Measurements from ENCODE around the gene MT1G.
"Not testable (repeated sequence)": the region's sequence is repeated elsewhere in the genome, so short reads cannot be mapped to it uniquely, and the experiment has no call there.

The MT1G gene

GRCh38 chr16:56629531-56629930 is 38.3 kb downstream of the MT1G start:
- TF ChIP-seq POLR2AphosphoS5 (IDR thresholded peaks at IDR 0.05; ENCODE audit: low read depth, low read length), result no peak
- TF ChIP-seq POLR2A (IDR thresholded peaks at IDR 0.05; ENCODE audit: low read depth, low read length), result no peak
- no peak for TF ChIP-seq TAF1 (IDR thresholded peaks at IDR 0.05; ENCODE audit: borderline replicate concordance, low read depth, low read length)
- no peak for FAIRE-seq
- no peak for DNase-seq (ENCODE audit: insufficient read length)

- no peak for FAIRE-seq
- no peak for DNase-seq (ENCODE audit: insufficient read length)
- no peak for TF ChIP-seq POLR2AphosphoS5 (IDR thresholded peaks at IDR 0.05; ENCODE audit: low read depth, low read length)
- TF ChIP-seq POLR2A (IDR thresholded peaks at IDR 0.05; ENCODE audit: low read depth, low read length), result no peak
- TF ChIP-seq TAF1 (IDR thresholded peaks at IDR 0.05; ENCODE audit: borderline replicate concordance, low read depth, low read length), result no peak
These were observed 39.1 kb downstream of the MT1G start for GRCh38 chr16:56628486-56629350.

GRCh38 chr16:56626685-56627084 is 41.2 kb downstream of the MT1G start:
- TF ChIP-seq TAF1 (IDR thresholded peaks at IDR 0.05; ENCODE audit: borderline replicate concordance, low read depth, low read length), result no peak
- no peak for DNase-seq (ENCODE audit: insufficient read length)
- no peak for FAIRE-seq

GRCh38 chr16:56625943-56626654 is 41.8 kb downstream of the MT1G start:
- FAIRE-seq (no peak), DNase-seq (ENCODE audit: insufficient read length) (no peak)
- no peak for TF ChIP-seq POLR2AphosphoS5 (IDR thresholded peaks at IDR 0.05; ENCODE audit: low read depth, low read length)
- TF ChIP-seq TAF1 (IDR thresholded peaks at IDR 0.05; ENCODE audit: borderline replicate concordance, low read depth, low read length), result no peak
- no peak for TF ChIP-seq POLR2A (IDR thresholded peaks at IDR 0.05; ENCODE audit: low read depth, low read length)

- DNase-seq (ENCODE audit: insufficient read length) (no peak), FAIRE-seq (no peak)
These were observed 42.5 kb downstream of the MT1G start, which contains the start of gene MT1E for GRCh38 chr16:56625140-56625942. Gene MT1E (plus strand): TSS chr16:56625781. CDS start chr16:56625852, 71 bp downstream.

GRCh38 chr16:56623637-56624036 is 44.2 kb downstream of the MT1G start:
- TF ChIP-seq POLR2AphosphoS5 (IDR thresholded peaks at IDR 0.05; ENCODE audit: low read depth, low read length), result no peak
- no peak for TF ChIP-seq POLR2A (IDR thresholded peaks at IDR 0.05; ENCODE audit: low read depth, low read length)
- TF ChIP-seq TAF1 (IDR thresholded peaks at IDR 0.05; ENCODE audit: borderline replicate concordance, low read depth, low read length), result no peak
- FAIRE-seq (no peak), DNase-seq (ENCODE audit: insufficient read length) (no peak)

More at GRCh38 chr16:56625140-56625942, 42.5 kb downstream of the MT1G start, which contains the start of gene MT1E:
- TF ChIP-seq TAF1 (IDR thresholded peaks at IDR 0.05; ENCODE audit: borderline replicate concordance, low read depth, low read length) (no peak), POLR2A (IDR thresholded peaks at IDR 0.05; ENCODE audit: low read depth, low read length) (no peak), POLR2AphosphoS5 (IDR thresholded peaks at IDR 0.05; ENCODE audit: low read depth, low read length) (no peak)

GRCh38 chr16:56623184-56623583 is 44.7 kb downstream of the MT1G start:
- not testable (repeated sequence) for FAIRE-seq; DNase-seq (ENCODE audit: insufficient read length)

- FAIRE-seq; DNase-seq (ENCODE audit: insufficient read length): not testable (repeated sequence)
These were observed 46.0 kb downstream of the MT1G start for GRCh38 chr16:56621665-56622445.

GRCh38 chr16:56620339-56620897 is 47.4 kb downstream of the MT1G start:
- FAIRE-seq (no peak), DNase-seq (ENCODE audit: insufficient read length) (no peak)
- TF ChIP-seq TAF1 (IDR thresholded peaks at IDR 0.05; ENCODE audit: borderline replicate concordance, low read depth, low read length) (no peak), POLR2A (IDR thresholded peaks at IDR 0.05; ENCODE audit: low read depth, low read length) (no peak), POLR2AphosphoS5 (IDR thresholded peaks at IDR 0.05; ENCODE audit: low read depth, low read length) (no peak)

- TF ChIP-seq TAF1 (IDR thresholded peaks at IDR 0.05; ENCODE audit: borderline replicate concordance, low read depth, low read length) (no peak), POLR2A (IDR thresholded peaks at IDR 0.05; ENCODE audit: low read depth, low read length) (no peak), POLR2AphosphoS5 (IDR thresholded peaks at IDR 0.05; ENCODE audit: low read depth, low read length) (no peak)
- no peak for FAIRE-seq
- DNase-seq (ENCODE audit: insufficient read length), result no peak
These were observed 49.7 kb downstream of the MT1G start for GRCh38 chr16:56618138-56618537.
